HEK293T (cell line): ENCODE results near the gene TMEM240.
"Not testable (repeated sequence)": the region's sequence is repeated elsewhere in the genome, so short reads cannot be mapped to it uniquely, and the experiment has no call there.

ENCODE experiments used
- BHLHE40 ChIP-seq: fragments of 450-650 bp; IDR thresholded peaks from 2 replicates; pipeline ENCODE4 v1.6.1; 2016; ENCODE audit warnings: mild to moderate bottlenecking, moderate library complexity, borderline replicate concordance
- FOXA1 ChIP-seq: fragments of 450-650 bp; IDR thresholded peaks from 2 replicates; pipeline ENCODE4 v1.6.1; 2016; ENCODE audit warnings: mild to moderate bottlenecking
- SUZ12 ChIP-seq: fragments of 450-650 bp; IDR thresholded peaks from 2 replicates; pipeline ENCODE4 v1.6.1; 2016; ENCODE audit warnings: mild to moderate bottlenecking
- ZNF384 ChIP-seq: fragments of 450-650 bp; IDR thresholded peaks from 2 replicates; pipeline ENCODE4 v1.6.1; 2016

DNA sequence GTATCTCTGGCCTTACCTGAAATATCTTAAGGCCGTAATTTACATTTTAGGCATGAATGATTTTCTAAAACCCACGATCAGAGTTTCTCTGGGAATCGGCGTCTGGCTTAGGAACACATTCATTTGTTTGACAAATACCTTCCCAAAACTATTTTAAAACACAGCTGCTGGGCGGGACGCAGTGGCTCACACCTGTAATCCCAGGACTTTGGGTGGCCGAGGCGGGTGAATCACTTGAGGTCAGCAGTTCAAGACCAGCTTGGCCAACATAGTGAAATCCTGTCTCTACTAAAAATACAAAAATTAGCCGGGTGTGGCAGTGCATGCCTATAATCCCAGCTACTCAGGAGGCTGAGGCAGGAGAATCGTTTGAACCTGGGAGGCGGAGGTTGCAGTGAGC lies 16.5 kb upstream of the TMEM240 start:
- not testable (repeated sequence) for TF ChIP-seq ZNF384, BHLHE40, FOXA1, SUZ12
